Measurements from ENCODE around the gene CDH2. TPM values are rescaled to one million over a fixed set of nuclear protein-coding genes. Genes with fewer than 3 reads are reported as not detected.

Gene CDH2
- total RNA-seq, 4 donors from 2014 or later = 9.8 to 52.9 (median 17.8) TPM

DNA sequence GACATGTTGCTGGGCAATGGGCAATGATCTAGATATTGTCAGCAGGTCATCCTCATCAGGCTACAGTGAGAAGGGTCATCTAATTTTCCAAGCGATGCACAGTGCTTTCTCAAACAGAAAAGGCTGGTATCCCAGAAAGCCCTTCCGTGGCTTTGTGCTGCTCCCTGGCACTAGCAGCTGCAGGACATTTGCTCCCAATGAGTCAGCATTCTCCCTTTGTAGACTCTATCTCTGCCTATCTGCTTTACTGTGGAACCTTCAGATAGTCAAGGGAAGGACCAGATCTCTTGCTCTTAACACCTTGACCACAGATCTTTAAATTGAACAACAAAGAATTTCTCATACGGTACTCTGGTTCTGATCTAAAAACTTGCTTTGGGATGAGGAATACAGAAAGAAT, 101.4 kb downstream of the CDH2 start:
- no peak for ATAC-seq
- Histone ChIP-seq H3K9me3 (no peaks in the 10 kb centered on the region), H3K36me3 (no peaks in the 10 kb centered on the region), H3K27ac (no peak overlapping the region), H3K4me1 (no peaks in the 10 kb centered on the region), H3K27me3 (no peaks in the 10 kb centered on the region), H3K4me3 (no peak overlapping the region)
- TF ChIP-seq CTCF (IDR thresholded peaks at IDR 0.05) (no peak), POLR2AphosphoS5 (IDR thresholded peaks at IDR 0.05) (no peak), EP300 (IDR thresholded peaks at IDR 0.05) (no peak), POLR2A (IDR thresholded peaks at IDR 0.05) (no peak)
- WGBS, 2 donors (ENCODE audit: low coverage in 1 of 2) = 87 to 100% methylated on average over 2 to 3 of the region's 3 CpGs

GRCh38 chr18:28074076-28074475, 102.9 kb downstream of the CDH2 start:
- WGBS, 2 donors (ENCODE audit: low coverage in 1 of 2) = 44 to 50% methylated on average over 1 of the region's 1 CpG
- H3K4me1 ChIP-seq = no peaks in the 10 kb centered on the region
- H3K36me3 ChIP-seq = no peaks in the 10 kb centered on the region
- H3K9me3 ChIP-seq = no peaks in the 10 kb centered on the region
- no peak overlapping the region for H3K4me3 ChIP-seq
- H3K27ac ChIP-seq = no peak overlapping the region
- no peaks in the 10 kb centered on the region for H3K27me3 ChIP-seq
- no peak for ATAC-seq
- TF ChIP-seq CTCF (IDR thresholded peaks at IDR 0.05) (no peak), POLR2A (IDR thresholded peaks at IDR 0.05) (no peak), EP300 (IDR thresholded peaks at IDR 0.05) (no peak), POLR2AphosphoS5 (IDR thresholded peaks at IDR 0.05) (no peak)

DNA sequence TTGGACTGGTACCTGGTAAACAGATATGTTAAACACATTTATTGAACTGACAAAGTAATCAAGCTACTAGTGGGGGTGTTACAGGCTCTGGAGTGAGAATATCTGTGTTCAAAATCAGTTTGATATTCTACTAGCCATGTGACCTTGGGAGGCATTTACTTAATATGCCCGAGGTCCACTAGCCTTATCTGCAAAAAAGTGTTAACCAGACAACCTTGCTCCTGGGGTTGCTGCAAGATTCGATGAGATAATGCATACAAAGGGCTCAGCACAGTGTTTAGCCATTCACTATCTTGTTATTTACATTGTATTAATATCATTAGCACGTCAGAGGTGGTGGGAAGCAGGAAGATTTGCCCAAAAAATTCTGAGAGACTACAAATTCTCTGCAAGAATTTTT, 103.3 kb downstream of the CDH2 start:
- no peak overlapping the region for H3K4me3 ChIP-seq
- no peaks in the 10 kb centered on the region for H3K27me3 ChIP-seq
- no peaks in the 10 kb centered on the region for H3K9me3 ChIP-seq
- no peak for TF ChIP-seq POLR2A (IDR thresholded peaks at IDR 0.05)
- no peak for TF ChIP-seq EP300 (IDR thresholded peaks at IDR 0.05)
- TF ChIP-seq POLR2AphosphoS5 (IDR thresholded peaks at IDR 0.05) = no peak
- TF ChIP-seq CTCF (IDR thresholded peaks at IDR 0.05) = no peak
- no peaks in the 10 kb centered on the region for H3K36me3 ChIP-seq
- H3K4me1 ChIP-seq = no peaks in the 10 kb centered on the region
- no peak for ATAC-seq
- no peak overlapping the region for H3K27ac ChIP-seq
- 34 to 46% methylated on average over 3 of the region's 3 CpGs for WGBS, 2 donors (ENCODE audit: low coverage in 1 of 2)

DNA sequence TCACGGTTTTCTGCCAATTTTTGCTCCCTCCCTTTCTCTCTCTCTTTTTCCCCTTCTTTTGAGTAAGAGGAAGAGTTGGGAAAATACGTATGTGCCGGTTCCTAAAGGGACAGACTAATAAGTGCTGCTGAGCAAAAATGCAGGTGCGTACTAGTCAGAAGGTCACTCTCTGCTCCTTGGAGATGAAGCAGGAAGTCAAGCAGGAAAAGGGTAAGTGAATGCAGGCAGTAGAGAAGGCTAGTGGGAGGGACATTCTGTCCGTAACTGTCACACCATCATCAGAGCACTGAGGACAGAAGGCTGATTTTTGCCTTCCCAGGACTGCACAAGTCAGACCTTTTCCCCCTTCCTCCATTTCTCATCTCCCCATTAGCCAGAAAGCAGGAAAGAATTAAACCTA, 105.7 kb downstream of the CDH2 start:
- Histone ChIP-seq H3K27me3 (no peaks in the 10 kb centered on the region), H3K27ac (no peak overlapping the region), H3K4me1 (no peaks in the 10 kb centered on the region), H3K9me3 (no peaks in the 10 kb centered on the region), H3K4me3 (no peak overlapping the region), H3K36me3 (no peaks in the 10 kb centered on the region)
- ATAC-seq = no peak
- 74 to 76% methylated on average over 3 to 4 of the region's 5 CpGs for WGBS, 2 donors (ENCODE audit: low coverage in 1 of 2)
- TF ChIP-seq POLR2A (IDR thresholded peaks at IDR 0.05) (no peak), CTCF (IDR thresholded peaks at IDR 0.05) (no peak), EP300 (IDR thresholded peaks at IDR 0.05) (no peak), POLR2AphosphoS5 (IDR thresholded peaks at IDR 0.05) (no peak)

GRCh38 chr18:28068207-28068606, 108.7 kb downstream of the CDH2 start:
- no peaks in the 10 kb centered on the region for H3K27me3 ChIP-seq
- peaks cover 0 to 11% (median 0%) of the 10 kb centered on the region in 3 donors for H3K4me1 ChIP-seq
- WGBS, 2 donors (ENCODE audit: low coverage in 1 of 2) = 85 to 100% methylated on average over 1 to 2 of the region's 2 CpGs
- TF ChIP-seq POLR2A (IDR thresholded peaks at IDR 0.05) = no peak
- TF ChIP-seq CTCF (IDR thresholded peaks at IDR 0.05) = no peak
- no peak for TF ChIP-seq EP300 (IDR thresholded peaks at IDR 0.05)
- no peak for TF ChIP-seq POLR2AphosphoS5 (IDR thresholded peaks at IDR 0.05)
- no peak overlapping the region for H3K27ac ChIP-seq
- ATAC-seq = no peak
- H3K36me3 ChIP-seq = no peaks in the 10 kb centered on the region
- H3K4me3 ChIP-seq = no peak overlapping the region
- H3K9me3 ChIP-seq = no peaks in the 10 kb centered on the region

Measured in gastroesophageal sphincter (tissue), 4 donors.